ENCODE results near the gene CERS1. TPM values are rescaled to one million over a fixed set of nuclear protein-coding genes. Genes with fewer than 3 reads are reported as not detected.

CERS1 gene
- total and polyA plus RNA-seq, 2 experiments from 2014 or later = 0.38 to 0.54 TPM

GRCh38 chr19:18870531-18871172 lies 25.3 kb downstream of the CERS1 start:
- no peak overlapping the region for H3K4me3 ChIP-seq
- H3K27me3 ChIP-seq (replicated peaks; ENCODE audit: insufficient read depth) = no peaks in the 10 kb centered on the region
- no peak overlapping the region for H3K4me2 ChIP-seq (ENCODE audit: unreplicated experiment)
- H3K9me3 ChIP-seq (ENCODE audit: low read depth) = no peaks in the 10 kb centered on the region
- no peak overlapping the region for H2AFZ ChIP-seq
- no peak overlapping the region for H3K27ac ChIP-seq
- no peak overlapping the region for H3K9ac ChIP-seq
- no peaks in the 10 kb centered on the region for H3K4me1 ChIP-seq (ENCODE audit: insufficient read depth)
- H3K79me2 ChIP-seq (ENCODE audit: insufficient read depth) = no peaks in the 10 kb centered on the region
- no peaks in the 10 kb centered on the region for H3K9me2 ChIP-seq (ENCODE audit: insufficient read depth)
- no peaks in the 10 kb centered on the region; the same call in 1 of the 2 replicates for H3F3A ChIP-seq (ENCODE audit: insufficient read depth)
- no peaks in the 10 kb centered on the region for H4K20me1 ChIP-seq (ENCODE audit: insufficient read depth)
- TF ChIP-seq EZH2 (IDR thresholded peaks at IDR 0.05; ENCODE audit: insufficient read depth, poor library complexity, severe bottlenecking) = no peak
- no peak for TF ChIP-seq EZH2phosphoT487 (IDR thresholded peaks at IDR 0.05; ENCODE audit: insufficient read depth, low read depth)
- H3K36me3 ChIP-seq (ENCODE audit: low read depth) = peaks cover 12% of the 10 kb centered on the region; the same call in 1 of the 2 replicates
- in situ Hi-C loops (cut with MboI) = no loop called here
- DNase-seq = no peak
- 59 to 82% methylated on average over 5 to 25 of the region's 25 CpGs for WGBS, 2 experiments (ENCODE audit: low coverage in 1 of 2, low lambda C conversion rate in 2 of 2, missing lambda C conversion rate in 2 of 2)

- H3K27ac ChIP-seq = no peak overlapping the region
- no peak overlapping the region for H3K4me3 ChIP-seq
- H3K27me3 ChIP-seq (replicated peaks; ENCODE audit: insufficient read depth) = no peaks in the 10 kb centered on the region
- H3K36me3 ChIP-seq (ENCODE audit: low read depth) = peaks cover 19% of the 10 kb centered on the region; the same call in 1 of the 2 replicates
- H3K9me3 ChIP-seq (ENCODE audit: low read depth) = no peaks in the 10 kb centered on the region
- no peak for DNase-seq
- no peak overlapping the region for H3K4me2 ChIP-seq (ENCODE audit: unreplicated experiment)
- H3K9ac ChIP-seq = no peak overlapping the region
- in situ Hi-C loops (cut with MboI) = no loop called here
- H3K9me2 ChIP-seq (ENCODE audit: insufficient read depth) = no peaks in the 10 kb centered on the region
- H3K4me1 ChIP-seq (ENCODE audit: insufficient read depth) = no peaks in the 10 kb centered on the region
- 20 to 24% methylated on average over 16 to 61 of the region's 62 CpGs for WGBS, 2 experiments (ENCODE audit: low coverage in 1 of 2, low lambda C conversion rate in 2 of 2, missing lambda C conversion rate in 2 of 2)
- no peaks in the 10 kb centered on the region; the same call in 1 of the 2 replicates for H3F3A ChIP-seq (ENCODE audit: insufficient read depth)
- TF ChIP-seq EZH2phosphoT487 (IDR thresholded peaks at IDR 0.05; ENCODE audit: insufficient read depth, low read depth) = no peak
- TF ChIP-seq EZH2 (IDR thresholded peaks at IDR 0.05; ENCODE audit: insufficient read depth, poor library complexity, severe bottlenecking) = no peak
- no peak overlapping the region for H2AFZ ChIP-seq
- no peaks in the 10 kb centered on the region for H3K79me2 ChIP-seq (ENCODE audit: insufficient read depth)
- no peaks in the 10 kb centered on the region for H4K20me1 ChIP-seq (ENCODE audit: insufficient read depth)
Observed at GRCh38 chr19:18869781-18870530, 26.0 kb downstream of the CERS1 start.

- in situ Hi-C loops (cut with MboI) = no loop called here
- Histone ChIP-seq H3K9me3 (ENCODE audit: low read depth) (no peaks in the 10 kb centered on the region), H3K79me2 (ENCODE audit: insufficient read depth) (no peaks in the 10 kb centered on the region), H3F3A (ENCODE audit: insufficient read depth) (peaks cover 3% of the 10 kb centered on the region; the same call in 1 of the 2 replicates), H3K27ac (no peak overlapping the region), H4K20me1 (ENCODE audit: insufficient read depth) (no peaks in the 10 kb centered on the region), H3K27me3 (replicated peaks; ENCODE audit: insufficient read depth) (no peaks in the 10 kb centered on the region), H3K4me3 (no peak overlapping the region), H3K4me1 (ENCODE audit: insufficient read depth) (no peaks in the 10 kb centered on the region), H2AFZ (no peak overlapping the region), H3K36me3 (ENCODE audit: low read depth) (peaks cover 19% of the 10 kb centered on the region; the same call in 1 of the 2 replicates), H3K9ac (no peak overlapping the region), H3K4me2 (ENCODE audit: unreplicated experiment) (no peak overlapping the region), H3K9me2 (ENCODE audit: insufficient read depth) (no peaks in the 10 kb centered on the region)
- peak; percentile 35 for DNase-seq
- WGBS, 2 experiments (ENCODE audit: low coverage in 1 of 2, low lambda C conversion rate in 2 of 2, missing lambda C conversion rate in 2 of 2) = 23 to 29% methylated on average over 32 to 58 of the region's 71 CpGs
- no peak for TF ChIP-seq EZH2phosphoT487 (IDR thresholded peaks at IDR 0.05; ENCODE audit: insufficient read depth, low read depth)
- TF ChIP-seq EZH2 (IDR thresholded peaks at IDR 0.05; ENCODE audit: insufficient read depth, poor library complexity, severe bottlenecking) = no peak
Observed at GRCh38 chr19:18869023-18869618, 26.8 kb downstream of the CERS1 start.

GRCh38 chr19:18868380-18869022 lies 27.5 kb downstream of the CERS1 start:
- Histone ChIP-seq H3K27me3 (replicated peaks; ENCODE audit: insufficient read depth) (no peaks in the 10 kb centered on the region), H3K79me2 (ENCODE audit: insufficient read depth) (no peaks in the 10 kb centered on the region), H3K9me2 (ENCODE audit: insufficient read depth) (no peaks in the 10 kb centered on the region), H3K4me3 (no peak overlapping the region), H3K9me3 (ENCODE audit: low read depth) (no peaks in the 10 kb centered on the region), H3K4me1 (ENCODE audit: insufficient read depth) (no peaks in the 10 kb centered on the region), H3K36me3 (ENCODE audit: low read depth) (peaks cover 19% of the 10 kb centered on the region; the same call in 1 of the 2 replicates), H2AFZ (no peak overlapping the region), H3K4me2 (ENCODE audit: unreplicated experiment) (no peak overlapping the region), H3F3A (ENCODE audit: insufficient read depth) (peaks cover 4% of the 10 kb centered on the region; the same call in 1 of the 2 replicates), H3K27ac (no peak overlapping the region), H4K20me1 (ENCODE audit: insufficient read depth) (no peaks in the 10 kb centered on the region), H3K9ac (no peak overlapping the region)
- in situ Hi-C loops (cut with MboI) = no loop called here
- no peak for DNase-seq
- WGBS, 2 experiments (ENCODE audit: low coverage in 1 of 2, low lambda C conversion rate in 2 of 2, missing lambda C conversion rate in 2 of 2) = 50 to 67% methylated on average over 59 to 62 of the region's 77 CpGs
- no peak for TF ChIP-seq EZH2phosphoT487 (IDR thresholded peaks at IDR 0.05; ENCODE audit: insufficient read depth, low read depth)
- no peak for TF ChIP-seq EZH2 (IDR thresholded peaks at IDR 0.05; ENCODE audit: insufficient read depth, poor library complexity, severe bottlenecking)
